HCT116 (cell line): Measurements from ENCODE around the gene AGPAT2. TPM values are rescaled to one million over a fixed set of nuclear protein-coding genes. Genes with fewer than 3 reads are reported as not detected.

ENCODE experiments used
- ATAC-seq: fragments of 200-7000 bp; cut with Tn5 transposase; 2 replicates; pipeline ENCODE4 v1.9.1; 2020; ENCODE audit warnings: mild to moderate bottlenecking, moderate library complexity
- BruUV-seq: library from RNA; stranded (reverse); fragments of 400-500 nt; replicated peaks from 2 replicates; lab custom pipeline; 2021; lab: Mats Ljungman, UMichigan
- CTCF ChIA-PET: fragments of 300-600 bp; sonication (Branson Sonifier 250); formaldehyde crosslinking; loops from one replicate; lab custom pipeline; 2021; ENCODE audit warnings: antibody characterized with exemption; lab: Charles Lee
- POLR2A ChIA-PET: fragments of 300-600, 350-600 bp; sonication (Branson Sonifier 250); formaldehyde crosslinking; loops from one replicate; lab custom pipeline; 2021; ENCODE audit warnings: antibody characterized with exemption; lab: Charles Lee
- RAD21 ChIA-PET, 2 experiments: fragments of 300-600 bp; sonication (Branson Sonifier 250); formaldehyde crosslinking; loops; one replicate each; lab custom pipeline; 2023; ENCODE audit warnings: low total read pairs in 2 of 2; ENCODE audit not compliant: uncharacterized antibody in 2 of 2, unreplicated experiment in 2 of 2, low non-redundant PET in 1 of 2; lab: Charles Lee
- DNase-seq: peaks from one replicate; pipeline ENCODE4 v3.0.0-alpha.2; 2010; ENCODE audit warnings: low read depth, low spot score
- H2AFZ ChIP-seq: fragments of 200-600 bp; shearing (Covaris generic), sonication (generic); 2 replicates; pipeline ENCODE4 v1.6.1; 2017; ENCODE audit warnings: low read depth, mixed run types, mixed read lengths, antibody characterized with exemption, low read length; ENCODE audit not compliant: poor library complexity, severe bottlenecking
- H3K27ac ChIP-seq: 2 replicates; pipeline ENCODE4 v1.5.1; 2012; ENCODE audit warnings: low read depth, low read length
- H3K27me3 ChIP-seq: fragments of 200-600 bp; sonication (generic); 2 replicates; pipeline ENCODE4 v1.6.1; 2016; ENCODE audit warnings: mixed run types, low read length, mixed read lengths; ENCODE audit not compliant: insufficient read depth
- H3K36me3 ChIP-seq, 2 experiments: fragments of 200-500 bp in 1 of 2; fragments of 200-600 bp in 1 of 2; sonication (Bioruptor generic) in 1 of 2; sonication (generic) in 1 of 2; 2 replicates each; pipeline versions ENCODE4 v1.5.1 to v1.6.1; 2014 to 2016; ENCODE audit warnings: low read length in 2 of 2, inconsistent platforms in 1 of 2, mixed read lengths in 1 of 2, mixed run types in 1 of 2; ENCODE audit not compliant: insufficient read depth in 2 of 2, control insufficient read depth in 1 of 2
- H3K4me1 ChIP-seq, 2 experiments: fragments of 200-600 bp in 1 of 2; sonication (generic) in 1 of 2; 2 replicates each; pipeline versions ENCODE4 v1.5.1 to v1.6.1; 2012 to 2017; ENCODE audit warnings: low read length in 2 of 2, inconsistent platforms in 1 of 2, mild to moderate bottlenecking in 1 of 2, mixed read lengths in 1 of 2, mixed run types in 1 of 2, moderate library complexity in 1 of 2; ENCODE audit not compliant: insufficient read depth in 2 of 2, control insufficient read depth in 1 of 2
- H3K4me2 ChIP-seq: fragments of 200-600 bp; sonication (generic); 2 replicates; pipeline ENCODE4 v1.6.1; 2017; ENCODE audit warnings: mixed run types, low read length, mixed read lengths
- H3K4me3 ChIP-seq, 2 experiments: fragments of 200-600 bp in 1 of 2; sonication (generic) in 1 of 2; replicated peaks in 1 of 2; 2 replicates each; pipeline ENCODE4 v1.5.1; 2011 to 2016; ENCODE audit warnings: low read length in 2 of 2, control low read depth in 1 of 2, low read depth in 1 of 2, mild to moderate bottlenecking in 1 of 2, mixed read lengths in 1 of 2, mixed run types in 1 of 2
- H3K79me2 ChIP-seq: fragments of 200-600 bp; sonication (generic); 2 replicates; pipeline ENCODE4 v1.6.1; 2017; ENCODE audit warnings: mild to moderate bottlenecking, mixed run types, low read length, moderate library complexity, mixed read lengths; ENCODE audit not compliant: insufficient read depth
- H3K9ac ChIP-seq: fragments of 200-600 bp; sonication (generic); 2 replicates; pipeline ENCODE4 v1.6.1; 2016; ENCODE audit warnings: low read length, mixed read lengths
- H3K9me2 ChIP-seq: fragments of 200-600 bp; sonication (generic), shearing (Covaris generic); 2 replicates; pipeline ENCODE4 v1.6.1; 2017; ENCODE audit warnings: mixed run types, mild to moderate bottlenecking, moderate library complexity; ENCODE audit not compliant: insufficient read depth
- H3K9me3 ChIP-seq, 2 experiments: fragments of 200-500 bp in 1 of 2; fragments of 200-600 bp in 1 of 2; sonication (Bioruptor generic) in 1 of 2; sonication (generic) in 1 of 2; 2 replicates each; pipeline ENCODE4 v1.6.1; 2014 to 2017; ENCODE audit warnings: low read length in 2 of 2, mixed read lengths in 2 of 2, inconsistent platforms in 1 of 2, low read depth in 1 of 2, mild to moderate bottlenecking in 1 of 2, mixed run types in 1 of 2, moderate library complexity in 1 of 2; ENCODE audit not compliant: control insufficient read depth in 1 of 2, insufficient read depth in 1 of 2
- H4K20me1 ChIP-seq: fragments of 200-600 bp; sonication (generic), shearing (Covaris generic); 2 replicates; pipeline ENCODE4 v1.6.1; 2017; ENCODE audit warnings: mixed run types, mild to moderate bottlenecking, moderate library complexity; ENCODE audit not compliant: insufficient read depth
- EGR1 ChIP-seq: IDR thresholded peaks from 2 replicates; pipeline ENCODE4 v1.6.1; 2012; ENCODE audit warnings: low read depth
- RAD21 ChIP-seq: IDR thresholded peaks from 2 replicates; pipeline ENCODE4 v1.6.1; 2012; ENCODE audit warnings: low read depth, mild to moderate bottlenecking
- SIN3A ChIP-seq: IDR thresholded peaks from 2 replicates; pipeline ENCODE4 v1.6.1; 2012; ENCODE audit warnings: low read depth
- ZNF274 ChIP-seq: fragments of 200-500 bp; sonication (Bioruptor generic); IDR thresholded peaks from 2 replicates; pipeline ENCODE4 v1.6.1; 2014; ENCODE audit warnings: mild to moderate bottlenecking, low read depth, low read length, inconsistent platforms
- intact Hi-C: fragments of 100-400 bp; cut with micrococcal nuclease; formaldehyde crosslinking; loops from 2 replicates; pipeline ENCODE4 v1.10.0; 2022
- total RNA-seq: library from RNA; stranded (reverse); gene quantifications from one replicate; pipeline ENCODE4 v1.2.1, GENCODE V29; 2021; ENCODE audit not compliant: unreplicated experiment
- TF ChIP-seq, protein P1 (sequence below), 3 experiments: fragments of 200-600 bp in 1 of 3; sonication (generic) in 1 of 3; IDR thresholded peaks in 2 of 3; conservative IDR thresholded peaks in 1 of 3; 2 replicates each; pipeline ENCODE4 v1.5.1; 2012 to 2017; ENCODE audit warnings: low read depth in 2 of 3, low read length in 2 of 3, antibody characterized with exemption in 1 of 3, borderline replicate concordance in 1 of 3, control low read depth in 1 of 3, mild to moderate bottlenecking in 1 of 3, mixed read lengths in 1 of 3, mixed run types in 1 of 3, moderate library complexity in 1 of 3; ENCODE audit not compliant: insufficient read depth in 1 of 3
- TF ChIP-seq, protein P2 (sequence below): IDR thresholded peaks from 2 replicates; pipeline ENCODE4 v1.6.1; 2012

Gene AGPAT2
- total RNA-seq, 1 experiment from 2014 or later: 86.0 TPM

DNA sequence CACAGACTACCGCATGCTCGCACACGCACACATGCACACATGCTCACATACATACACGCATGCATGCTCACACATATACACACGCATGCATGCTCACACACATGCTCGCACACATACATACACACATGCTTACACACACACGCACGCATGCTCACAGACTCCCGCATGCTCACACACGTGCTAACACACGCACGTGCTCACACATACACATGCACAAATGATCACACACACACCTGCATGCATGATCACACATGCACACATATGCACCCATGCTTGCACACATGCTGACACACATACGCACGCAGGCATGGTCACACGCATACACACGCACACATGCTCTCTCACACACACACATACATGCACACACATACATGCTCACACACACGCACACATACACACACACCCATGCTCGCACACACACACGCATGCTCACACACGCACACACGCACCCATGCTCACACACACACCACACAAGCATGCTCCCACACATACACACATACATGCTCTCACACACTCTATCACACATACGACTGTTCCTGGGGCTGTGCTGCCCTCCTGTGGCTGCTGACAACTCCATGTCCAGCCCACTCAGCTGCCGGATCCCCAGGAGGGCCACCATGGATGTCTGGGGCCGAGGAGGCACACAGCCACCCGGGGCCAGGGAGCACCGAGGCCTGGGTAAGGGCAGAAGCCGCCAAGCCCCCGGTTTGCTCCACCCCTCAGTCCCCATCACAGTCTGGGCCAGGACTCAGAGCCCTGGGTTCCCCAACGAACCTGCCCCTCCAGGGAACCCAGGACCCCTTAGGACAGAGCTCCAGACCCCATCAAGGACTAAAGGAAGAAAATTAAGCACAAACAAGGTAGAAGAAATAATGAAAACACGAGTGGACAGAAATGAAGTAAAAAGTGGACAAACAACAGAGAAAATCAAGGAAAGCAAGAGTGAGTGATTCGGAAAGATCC lies 55.9 kb downstream of the AGPAT2 start:
- ATAC-seq (peak; percentile 92), DNase-seq (peak; percentile 60)
- Histone ChIP-seq H2AFZ (no peak overlapping the region), H3K9me3 (peaks cover 0 to 5% of the 10 kb centered on the region in 2 experiments; a peak in 1 of 4 replicates), H3K9ac (no peak overlapping the region), H3K4me1 (peaks cover 0 to 3% of the 10 kb centered on the region in 2 experiments; a peak in 1 of 4 replicates), H3K9me2 (no peaks in the 10 kb centered on the region), H3K36me3 (no peaks in the 10 kb centered on the region), H3K4me3 (no peak overlapping the region), H3K27ac (no peak overlapping the region), H3K4me2 (no peak overlapping the region; the same call in 1 of the 2 replicates), H3K27me3 (no peaks in the 10 kb centered on the region), H3K79me2 (no peaks in the 10 kb centered on the region), H4K20me1 (no peaks in the 10 kb centered on the region)
- POLR2A ChIA-PET: interaction anchor here (1.2 kb wide), 1 partner anchor 147 kb away, joined by 4 read pairs; no protein-coding TSS in a partner anchor
- RAD21 ChIA-PET: interaction anchor here (0.5 to 1.2 kb wide), 5 partner anchors 8 to 147 kb away, joined by 3 to 6 read pairs (median 5); no protein-coding TSS in a partner anchor
- no TSS peak for BruUV-seq
- CTCF ChIA-PET: interaction anchor here (0.7 to 1.4 kb wide), 6 partner anchors 62 to 286 kb away, joined by 3 to 23 read pairs (median 5); no protein-coding TSS in a partner anchor
- intact Hi-C loops: loop anchor here (1.0 kb wide), 1 partner anchor 143 kb away; no protein-coding TSS in a partner anchor
- TF ChIP-seq ZNF274 (no peak), SIN3A (no peak), RAD21 (peak; percentile 96), EGR1 (no peak)
- TF ChIP-seq, protein P1, sequence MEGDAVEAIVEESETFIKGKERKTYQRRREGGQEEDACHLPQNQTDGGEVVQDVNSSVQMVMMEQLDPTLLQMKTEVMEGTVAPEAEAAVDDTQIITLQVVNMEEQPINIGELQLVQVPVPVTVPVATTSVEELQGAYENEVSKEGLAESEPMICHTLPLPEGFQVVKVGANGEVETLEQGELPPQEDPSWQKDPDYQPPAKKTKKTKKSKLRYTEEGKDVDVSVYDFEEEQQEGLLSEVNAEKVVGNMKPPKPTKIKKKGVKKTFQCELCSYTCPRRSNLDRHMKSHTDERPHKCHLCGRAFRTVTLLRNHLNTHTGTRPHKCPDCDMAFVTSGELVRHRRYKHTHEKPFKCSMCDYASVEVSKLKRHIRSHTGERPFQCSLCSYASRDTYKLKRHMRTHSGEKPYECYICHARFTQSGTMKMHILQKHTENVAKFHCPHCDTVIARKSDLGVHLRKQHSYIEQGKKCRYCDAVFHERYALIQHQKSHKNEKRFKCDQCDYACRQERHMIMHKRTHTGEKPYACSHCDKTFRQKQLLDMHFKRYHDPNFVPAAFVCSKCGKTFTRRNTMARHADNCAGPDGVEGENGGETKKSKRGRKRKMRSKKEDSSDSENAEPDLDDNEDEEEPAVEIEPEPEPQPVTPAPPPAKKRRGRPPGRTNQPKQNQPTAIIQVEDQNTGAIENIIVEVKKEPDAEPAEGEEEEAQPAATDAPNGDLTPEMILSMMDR (IDR thresholded peaks at IDR 0.05 in 2 of 3, conservative IDR thresholded peaks at IDR 0.05 in 1 of 3; ENCODE audit: borderline replicate concordance in 1 of 3, insufficient read depth in 1 of 3, low read depth in 2 of 3, low read length in 2 of 3): peak; percentile 81 to 85 (median 84); a peak in 5 of 6 replicates
- TF ChIP-seq, protein P2, sequence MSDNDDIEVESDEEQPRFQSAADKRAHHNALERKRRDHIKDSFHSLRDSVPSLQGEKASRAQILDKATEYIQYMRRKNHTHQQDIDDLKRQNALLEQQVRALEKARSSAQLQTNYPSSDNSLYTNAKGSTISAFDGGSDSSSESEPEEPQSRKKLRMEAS: no peak
